OCI-LY7 (cell line): ENCODE measurements around the gene SH3PXD2A. TPM values are rescaled to one million over a fixed set of nuclear protein-coding genes. Genes with fewer than 3 reads are reported as not detected.

ENCODE experiments used
- BruUV-seq: library from RNA; stranded (reverse); fragments of 400-500 nt; replicated peaks from 2 replicates; lab custom pipeline; 2021; lab: Mats Ljungman, UMichigan
- CTCF ChIA-PET: fragments of 300-600 bp; sonication (Branson Sonifier 250); formaldehyde crosslinking; loops from one replicate; lab custom pipeline; 2022; ENCODE audit warnings: antibody characterized with exemption; ENCODE audit not compliant: unreplicated experiment; lab: Charles Lee
- POLR2A ChIA-PET: fragments of 300-600 bp; sonication (Branson Sonifier 250); formaldehyde crosslinking; loops from one replicate; lab custom pipeline; 2022; ENCODE audit warnings: antibody characterized with exemption; lab: Charles Lee
- DNase-seq: peaks from one replicate; pipeline ENCODE4 v3.0.0-alpha.2; 2015; ENCODE audit warnings: low spot score
- H2AFZ ChIP-seq: fragments of 200-600 bp; sonication (generic), shearing (Covaris generic); 2 replicates; pipeline ENCODE4 v1.6.1; 2014; ENCODE audit warnings: mild to moderate bottlenecking, antibody characterized with exemption, low read length, moderate library complexity
- H3K27ac ChIP-seq: fragments of 200-600 bp; sonication (generic); 2 replicates; pipeline ENCODE4 v1.5.1; 2014; ENCODE audit warnings: mixed run types, low read depth, mild to moderate bottlenecking, moderate library complexity, low read length, inconsistent platforms; ENCODE audit not compliant: poor library complexity, severe bottlenecking
- H3K36me3 ChIP-seq: fragments of 200-600 bp; sonication (generic); 2 replicates; pipeline ENCODE4 v1.6.1; 2014; ENCODE audit warnings: mild to moderate bottlenecking, antibody characterized with exemption, low read length, moderate library complexity, mixed read lengths; ENCODE audit not compliant: insufficient read depth
- H3K4me1 ChIP-seq: fragments of 200-600 bp; sonication (generic); 2 replicates; pipeline ENCODE4 v1.5.1; 2014; ENCODE audit warnings: mild to moderate bottlenecking, low read length; ENCODE audit not compliant: insufficient read depth, poor library complexity, severe bottlenecking
- H3K4me2 ChIP-seq: fragments of 200-600 bp; sonication (generic); 2 replicates; pipeline ENCODE4 v1.6.1; 2014; ENCODE audit warnings: mild to moderate bottlenecking, low read length
- H3K4me3 ChIP-seq: fragments of 200-600 bp; sonication (generic); 2 replicates; pipeline ENCODE4 v1.5.1; 2014; ENCODE audit warnings: mild to moderate bottlenecking, low read depth, low read length; ENCODE audit not compliant: poor library complexity, severe bottlenecking
- H3K79me2 ChIP-seq: fragments of 200-600 bp; sonication (generic); 2 replicates; pipeline ENCODE4 v1.6.1; 2016; ENCODE audit warnings: low read depth, mild to moderate bottlenecking, low read length, moderate library complexity, mixed read lengths; ENCODE audit not compliant: insufficient read depth
- H3K9me2 ChIP-seq: fragments of 200-600 bp; sonication (generic); 2 replicates; pipeline ENCODE4 v1.6.1; 2016; ENCODE audit warnings: mild to moderate bottlenecking, low read length, mixed read lengths; ENCODE audit not compliant: insufficient read depth
- H3K9me3 ChIP-seq: fragments of 200-600 bp; sonication (generic); 2 replicates; pipeline ENCODE4 v1.6.1; 2014; ENCODE audit warnings: mild to moderate bottlenecking, mixed run types, low read length, mixed read lengths
- H4K20me1 ChIP-seq: fragments of 200-600 bp; sonication (generic); 2 replicates; pipeline ENCODE4 v1.6.1; 2014; ENCODE audit warnings: mild to moderate bottlenecking, antibody characterized with exemption, low read length, moderate library complexity, mixed read lengths; ENCODE audit not compliant: insufficient read depth
- CTCF ChIP-seq: fragments of 200-600 bp; sonication (generic); conservative IDR thresholded peaks from 2 replicates; pipeline ENCODE4 v1.5.1; 2014; ENCODE audit warnings: mild to moderate bottlenecking, antibody characterized with exemption, low read length, moderate library complexity, mixed read lengths
- EZH2phosphoT487 ChIP-seq: fragments of 200-600 bp; sonication (generic); IDR thresholded peaks from 2 replicates; pipeline ENCODE4 v1.6.1; 2018; ENCODE audit warnings: low read depth, borderline replicate concordance, mild to moderate bottlenecking, mixed run types, antibody characterized with exemption, low read length, moderate library complexity, mixed read lengths
- intact Hi-C: fragments of 100-400 bp; cut with micrococcal nuclease; formaldehyde crosslinking; loops from one replicate; pipeline ENCODE4 v1.10.0; 2022; ENCODE audit not compliant: unreplicated experiment
- total RNA-seq, 2 experiments: library from RNA; depleted of rRNA in 1 of 2; stranded (reverse); fragments of >200 nt in 1 of 2; shearing (Covaris generic) in 1 of 2; gene quantifications; 2 replicates each; pipeline ENCODE4 v1.2.3, GENCODE V29; 2014 to 2022

SH3PXD2A gene
- total RNA-seq, 2 experiments from 2014 or later = 0.85 to 5.9 TPM

DNA sequence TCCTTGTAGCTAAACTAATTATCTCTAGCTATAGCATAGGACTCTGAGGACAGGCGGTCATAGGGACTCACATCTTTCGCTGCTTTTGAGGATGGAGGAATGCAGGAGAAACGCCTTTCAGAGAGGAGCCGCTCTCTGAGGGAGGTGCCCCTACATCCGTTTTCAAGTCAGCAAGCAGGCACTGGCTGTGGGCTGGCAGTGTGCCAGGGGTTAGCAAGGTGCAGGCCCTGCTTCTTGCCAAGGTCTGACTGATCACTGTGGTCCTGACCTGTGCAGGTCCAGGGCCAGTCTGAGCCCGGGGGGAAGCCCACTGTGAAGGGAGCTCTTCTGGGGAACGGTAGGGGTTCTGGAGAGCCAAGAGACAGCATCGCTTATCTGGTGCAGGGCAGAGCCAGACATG, 89.4 kb downstream of the SH3PXD2A start:
- H3K9me3 ChIP-seq = no peaks in the 10 kb centered on the region
- intact Hi-C loops = no loop called here
- H3K79me2 ChIP-seq = no peaks in the 10 kb centered on the region
- H3K4me1 ChIP-seq = peaks cover 45% of the 10 kb centered on the region
- DNase-seq = peak; percentile 28
- H4K20me1 ChIP-seq = no peaks in the 10 kb centered on the region
- TF ChIP-seq CTCF (no peak), EZH2phosphoT487 (no peak)
- ChIA-PET POLR2A (interaction anchor here (0.5 to 1.1 kb wide), 4 partner anchors 8 to 83 kb away, joined by 3 to 4 read pairs (median 4); no protein-coding TSS in a partner anchor), CTCF (interaction anchor here (1.3 kb wide), 1 partner anchor 11 kb away, joined by 4 read pairs; no protein-coding TSS in a partner anchor)
- 0 out of 2 replicates have a peak overlapping the region, but pooled peaks have one; percentile 5 for H2AFZ ChIP-seq
- H3K9me2 ChIP-seq = no peaks in the 10 kb centered on the region
- no peak overlapping the region for H3K27ac ChIP-seq
- no peaks in the 10 kb centered on the region for H3K36me3 ChIP-seq
- H3K4me2 ChIP-seq = no peak overlapping the region
- H3K4me3 ChIP-seq = no peak overlapping the region
- no TSS peak for BruUV-seq

DNA sequence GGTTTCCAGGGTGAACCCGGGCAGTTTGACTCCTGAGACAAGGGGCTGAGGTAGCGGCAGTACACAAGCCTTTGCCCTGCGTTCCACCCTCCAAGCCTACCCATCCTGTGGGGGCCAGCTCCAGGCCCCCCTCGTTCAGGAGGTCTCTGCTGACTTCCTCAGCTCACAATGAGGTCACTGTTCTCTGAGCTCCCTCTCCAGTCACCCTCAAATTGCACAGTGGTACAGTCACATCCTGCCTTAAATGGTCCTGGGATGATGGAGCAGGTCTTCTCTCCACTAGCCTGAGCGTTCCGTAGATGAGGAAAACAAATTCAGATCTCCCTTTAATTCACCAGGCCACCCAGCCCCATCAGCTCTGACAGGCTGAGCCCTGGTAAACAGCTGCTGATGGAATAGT, 90.2 kb downstream of the SH3PXD2A start:
- Histone ChIP-seq H3K79me2 (no peaks in the 10 kb centered on the region), H4K20me1 (no peaks in the 10 kb centered on the region), H3K9me2 (no peaks in the 10 kb centered on the region), H3K27ac (no peak overlapping the region), H2AFZ (no peak overlapping the region), H3K4me1 (peaks cover 45% of the 10 kb centered on the region), H3K4me2 (no peak overlapping the region), H3K36me3 (no peaks in the 10 kb centered on the region), H3K9me3 (no peaks in the 10 kb centered on the region), H3K4me3 (no peak overlapping the region)
- TF ChIP-seq EZH2phosphoT487 (no peak), CTCF (no peak)
- ChIA-PET CTCF (interaction anchor here (0.6 to 1.3 kb wide), 2 partner anchors 12 to 19 kb away, joined by 3 to 4 read pairs; no protein-coding TSS in a partner anchor), POLR2A (interaction anchor here (0.6 to 1.1 kb wide), 3 partner anchors 9 to 1635 kb away, joined by 3 to 4 read pairs (median 4); no protein-coding TSS in a partner anchor)
- DNase-seq = no peak
- intact Hi-C loops = no loop called here
- no TSS peak for BruUV-seq
